A549 (cell line): ENCODE measurements around the gene PSMD6. TPM values are rescaled to one million over a fixed set of nuclear protein-coding genes. Genes with fewer than 3 reads are reported as not detected.

ENCODE experiments used
- ATAC-seq, 2 experiments: fragments of 200-7000 bp in 1 of 2; fragments of >200 bp in 1 of 2; cut with Nextera tagmentation in 1 of 2; cut with Tn5 transposase in 1 of 2; 3 replicates each; pipeline versions ENCODE4 v1.8.0 to v1.9.1; 2018 to 2020; ENCODE audit warnings: mild to moderate bottlenecking in 1 of 2, moderate library complexity in 1 of 2
- CTCF ChIA-PET: fragments of 300-600 bp; sonication (Branson Sonifier 250); formaldehyde crosslinking; extraction: SDS; loops from one replicate; lab custom pipeline; 2021; ENCODE audit warnings: antibody characterized with exemption, inconsistent platforms; lab: Yijun Ruan, JAX
- POLR2A ChIA-PET: fragments of 350-600 bp; formaldehyde crosslinking; extraction: SDS; loops from one replicate; lab custom pipeline; 2021; ENCODE audit warnings: antibody characterized with exemption, inconsistent platforms; lab: Yijun Ruan, JAX
- DNase-seq, 2 experiments: peaks; one replicate each; pipeline versions ENCODE4 v3.0.0 to v3.0.0-alpha.2; 2011 to 2016; ENCODE audit warnings: low read depth in 1 of 2, low spot score in 1 of 2
- FAIRE-seq: peaks from 2 replicates; lab custom pipeline; 2011; peaks lifted over from hg19 to GRCh38; lab: Jason Lieb, UNC
- H3K27ac ChIP-seq, 2 experiments: fragments of >200 bp; sonication (Bioruptor Twin); formaldehyde crosslinking; 3 replicates each; pipeline ENCODE4 v1.5.1; 2016 to 2017
- H3K4me1 ChIP-seq: fragments of >200 bp; sonication (Bioruptor Twin); formaldehyde crosslinking; 3 replicates; pipeline ENCODE4 v1.6.1; 2016
- H3K4me2 ChIP-seq: fragments of >200 bp; sonication (Bioruptor Twin); formaldehyde crosslinking; 3 replicates; pipeline ENCODE4 v1.6.1; 2016
- H3K4me3 ChIP-seq: fragments of >200 bp; sonication (Bioruptor Twin); formaldehyde crosslinking; 3 replicates; pipeline ENCODE4 v1.5.1; 2016
- H3K9me3 ChIP-seq: fragments of >200 bp; sonication (Bioruptor Twin); formaldehyde crosslinking; 3 replicates; pipeline ENCODE4 v1.6.1; 2016
- BCL3 ChIP-seq: fragments of >200 bp; sonication (Bioruptor Twin); formaldehyde crosslinking; IDR thresholded peaks from 3 replicates; pipeline ENCODE4 v1.6.1; 2016
- CEBPB ChIP-seq, 2 experiments: fragments of >200 bp in 1 of 2; sonication (Bioruptor Twin) in 1 of 2; formaldehyde crosslinking in 1 of 2; IDR thresholded peaks; 2 replicates each; pipeline ENCODE4 v1.6.1; 2012 to 2016
- CHD2 ChIP-seq: fragments of 150-350 bp; IDR thresholded peaks from 2 replicates; pipeline ENCODE4 v1.6.1; 2014; ENCODE audit warnings: low read length; ENCODE audit not compliant: partially characterized antibody
- CHD4 ChIP-seq: fragments of 200-600 bp; sonication (generic); IDR thresholded peaks from 2 replicates; pipeline ENCODE4 v1.6.1; 2016; ENCODE audit warnings: antibody characterized with exemption, mild to moderate bottlenecking, borderline replicate concordance
- CTCF ChIP-seq: fragments of >200 bp; sonication (Bioruptor Twin); formaldehyde crosslinking; IDR thresholded peaks from 3 replicates; pipeline ENCODE4 v1.5.1; 2016
- E2F6 ChIP-seq: IDR thresholded peaks from 2 replicates; pipeline ENCODE4 v1.6.1; 2012; ENCODE audit warnings: low read depth, borderline replicate concordance
- EHF ChIP-seq: fragments of 250-450 bp; sonication (Bioruptor Pico); IDR thresholded peaks from 2 replicates; pipeline ENCODE4 v1.5.0; 2020; ENCODE audit warnings: mild to moderate bottlenecking
- ELK1 ChIP-seq: fragments of 150-350 bp; IDR thresholded peaks from 2 replicates; pipeline ENCODE4 v1.6.1; 2014; ENCODE audit warnings: low read depth, mild to moderate bottlenecking, low read length
- EP300 ChIP-seq, 2 experiments: fragments of >200 bp; sonication (Bioruptor Twin); formaldehyde crosslinking; IDR thresholded peaks; 2 replicates in 1 of 2; 3 replicates in 1 of 2; pipeline ENCODE4 v1.6.1; 2016 to 2017
- ESRRA ChIP-seq: fragments of 150-350 bp; IDR thresholded peaks from 2 replicates; pipeline ENCODE4 v1.6.1; 2014; ENCODE audit warnings: mild to moderate bottlenecking, low read length, borderline replicate concordance
- FOSL2 ChIP-seq, 2 experiments: fragments of 450-650 bp in 1 of 2; fragments of >200 bp in 1 of 2; sonication (Bioruptor Twin) in 1 of 2; formaldehyde crosslinking; IDR thresholded peaks; 2 replicates each; pipeline versions ENCODE4 v1.5.0 to v1.6.1; 2016 to 2020; ENCODE audit warnings: mild to moderate bottlenecking in 1 of 2, moderate library complexity in 1 of 2
- FOXS1 ChIP-seq: fragments of 250-450 bp; sonication (Bioruptor Pico); IDR thresholded peaks from 2 replicates; pipeline ENCODE4 v1.5.0; 2020; ENCODE audit warnings: mild to moderate bottlenecking, moderate library complexity
- GATA3 ChIP-seq: IDR thresholded peaks from 2 replicates; pipeline ENCODE4 v1.6.1; 2012; ENCODE audit warnings: borderline replicate concordance
- HDAC2 ChIP-seq: fragments of 200-600 bp; sonication (generic); IDR thresholded peaks from 2 replicates; pipeline ENCODE4 v1.6.1; 2016
- HEYL ChIP-seq: fragments of 250-450 bp; sonication (Bioruptor Pico); IDR thresholded peaks from 2 replicates; pipeline ENCODE4 v1.8.0; 2021; ENCODE audit warnings: mild to moderate bottlenecking, moderate library complexity
- HOXA7 ChIP-seq: fragments of 250-450 bp; sonication (Bioruptor Pico); IDR thresholded peaks from 2 replicates; pipeline ENCODE4 v1.5.0; 2020; ENCODE audit warnings: mild to moderate bottlenecking, moderate library complexity
- JUNB ChIP-seq: fragments of >200 bp; sonication (Bioruptor Twin); formaldehyde crosslinking; IDR thresholded peaks from 2 replicates; pipeline ENCODE4 v1.6.1; 2016
- MAX ChIP-seq: IDR thresholded peaks from 2 replicates; pipeline ENCODE4 v1.6.1; 2012
- NR3C1 ChIP-seq: fragments of >200 bp; sonication (Bioruptor Twin); formaldehyde crosslinking; IDR thresholded peaks from 3 replicates; pipeline ENCODE4 v1.6.1; 2017
- PBX3 ChIP-seq: IDR thresholded peaks from 2 replicates; pipeline ENCODE4 v1.6.1; 2012
- POLR2A ChIP-seq: IDR thresholded peaks from 2 replicates; pipeline ENCODE4 v1.6.1; 2012; ENCODE audit warnings: mild to moderate bottlenecking, low read length
- POLR2AphosphoS2 ChIP-seq: conservative IDR thresholded peaks from 2 replicates; pipeline ENCODE4 v1.6.1; 2012; ENCODE audit warnings: low read length, improper control_type of control experiment, inconsistent platforms
- RCOR1 ChIP-seq: fragments of 150-350 bp; IDR thresholded peaks from 2 replicates; pipeline ENCODE4 v1.6.1; 2014; ENCODE audit warnings: antibody characterized with exemption, low read length, low read depth
- RFX5 ChIP-seq: fragments of 450-650 bp; IDR thresholded peaks from 2 replicates; pipeline ENCODE4 v1.7.1; 2014; ENCODE audit warnings: antibody characterized with exemption, mild to moderate bottlenecking, moderate library complexity
- SREBF2 ChIP-seq: fragments of 450-650 bp; IDR thresholded peaks from 2 replicates; pipeline ENCODE4 v1.6.1; 2014; ENCODE audit warnings: mild to moderate bottlenecking, moderate library complexity
- TP53 ChIP-seq: fragments of 250-450 bp; sonication (Bioruptor Pico); IDR thresholded peaks from 2 replicates; pipeline ENCODE4 v1.5.0; 2021; ENCODE audit warnings: mild to moderate bottlenecking, moderate library complexity
- ZFP36 ChIP-seq: fragments of 450-650 bp; IDR thresholded peaks from 2 replicates; pipeline ENCODE4 v1.6.1; 2014; ENCODE audit warnings: borderline replicate concordance; ENCODE audit not compliant: partially characterized antibody
- ZNF302 ChIP-seq: fragments of 250-450 bp; sonication (Bioruptor Pico); IDR thresholded peaks from 2 replicates; pipeline ENCODE4 v1.9.0; 2021; ENCODE audit warnings: inconsistent platforms, mild to moderate bottlenecking, moderate library complexity
- ZSCAN20 ChIP-seq: fragments of 250-450 bp; sonication (Bioruptor Pico); IDR thresholded peaks from 2 replicates; pipeline ENCODE4 v1.8.0; 2022; ENCODE audit warnings: mild to moderate bottlenecking, moderate library complexity
- WGBS: methylation state at CpG from one replicate; pipeline ENCODE4 v1.1.6; 2017; ENCODE audit errors: missing lambda C conversion rate; 5-methylcytosine and 5-hydroxymethylcytosine counted together
- polyA plus RNA-seq, 4 experiments: library from polyadenylated mRNA; depleted of rRNA in 3 of 4; stranded (reverse); fragments of >200 nt; fragmentation: RNase III in 1 of 4; extraction: RNeasy Plus Mini Kit Qiagen cat#74134 plus additional on column Dnase treatment in 1 of 4; gene quantifications; 2 replicates in 3 of 4; 3 replicates in 1 of 4; pipeline ENCODE4 v1.2.3, GENCODE V29; 2011 to 2017

PSMD6 gene
- polyA plus RNA-seq, 2 of the 4 experiments (the other 2 are of a cell fraction), result 76.8 to 117 TPM

- no peaks in the 10 kb centered on the region for H3K9me3 ChIP-seq
- TF ChIP-seq PBX3 (no peak), ZFP36 (no peak), ESRRA (no peak), BCL3 (no peak), CHD4 (no peak)
- TF ChIP-seq, all 56 proteins: peak for 0
- FAIRE-seq (no peak), ATAC-seq (no peak), DNase-seq (no peak)
- ChIA-PET POLR2A (no interaction called here), CTCF (interaction anchor here (1.9 to 3.3 kb wide), 3 partner anchors 8 to 202 kb away, joined by 5 to 15 read pairs (median 8); no protein-coding TSS in a partner anchor)
- peak overlapping the region; percentile 92 for H3K4me3 ChIP-seq
- 74% methylated on average over 6 of the region's 6 CpGs for WGBS
- H3K4me2 ChIP-seq, result peak overlapping the region; percentile 88
- peaks cover 10% of the 10 kb centered on the region; the same call in 2 of the 3 replicates for H3K4me1 ChIP-seq
- no peak overlapping the region; a peak in 1 of 6 replicates for H3K27ac ChIP-seq
These were observed 1.4 kb downstream of the PSMD6 start for GRCh38 chr3:64021922-64022321.

GRCh38 chr3:64019879-64020278, 3.4 kb downstream of the PSMD6 start:
- no peak overlapping the region for H3K4me3 ChIP-seq
- FAIRE-seq (no peak), ATAC-seq (no peak), DNase-seq (no peak)
- TF ChIP-seq JUNB, result no peak
- TF ChIP-seq GATA3, result no peak
- no peak for TF ChIP-seq MAX
- no peak for TF ChIP-seq NR3C1
- TF ChIP-seq RFX5, result no peak
- TF ChIP-seq EP300 (IDR thresholded peaks at IDR 0.05), result no peak
- no peak for TF ChIP-seq HDAC2
- no peak for TF ChIP-seq FOSL2 (IDR thresholded peaks at IDR 0.05)
- TF ChIP-seq FOSL2 (CRISPR knock-in tag; IDR thresholded peaks at IDR 0.05), result no peak
- no peak for TF ChIP-seq HOXA7 (CRISPR knock-in tag)
- TF ChIP-seq CEBPB (IDR thresholded peaks at IDR 0.05), result no peak
- no peak for TF ChIP-seq ZSCAN20 (CRISPR knock-in tag)
- no peak for TF ChIP-seq HEYL (CRISPR knock-in tag)
- TF ChIP-seq POLR2AphosphoS2, result no peak
- no peak for TF ChIP-seq CHD4
- TF ChIP-seq E2F6, result no peak
- no peak for TF ChIP-seq FOXS1 (CRISPR knock-in tag)
- TF ChIP-seq POLR2A, result no peak
- ChIA-PET CTCF (interaction anchor here (1.2 to 1.5 kb wide), 3 partner anchors 11 to 466 kb away, joined by 3 to 4 read pairs (median 3); no protein-coding TSS in a partner anchor), POLR2A (no interaction called here)
- 79% methylated on average over 2 of the region's 2 CpGs for WGBS
- H3K27ac ChIP-seq, result no peak overlapping the region
- peaks cover 10% of the 10 kb centered on the region; the same call in 2 of the 3 replicates for H3K4me1 ChIP-seq
- no peak overlapping the region for H3K4me2 ChIP-seq
- H3K9me3 ChIP-seq, result no peaks in the 10 kb centered on the region

- FAIRE-seq, result no peak
- Histone ChIP-seq H3K4me1 (peaks cover 10% of the 10 kb centered on the region; the same call in 2 of the 3 replicates), H3K27ac (no peak overlapping the region), H3K4me2 (no peak overlapping the region), H3K9me3 (no peaks in the 10 kb centered on the region), H3K4me3 (no peak overlapping the region)
- DNase-seq, result no peak
- TF ChIP-seq ELK1 (no peak), HDAC2 (no peak), CTCF (no peak), TP53 (CRISPR knock-in tag) (no peak), SREBF2 (no peak), CHD2 (no peak), ZNF302 (CRISPR knock-in tag) (no peak), RCOR1 (no peak), EHF (CRISPR knock-in tag) (no peak)
- ATAC-seq, result no peak
- POLR2A ChIA-PET, result no interaction called here
- CTCF ChIA-PET, result interaction anchor here (1.2 to 1.5 kb wide), 2 partner anchors 11 to 26 kb away, joined by 3 read pairs; no protein-coding TSS in a partner anchor
- WGBS, result 84% methylated on average over 3 of the region's 3 CpGs
These were observed 4.0 kb downstream of the PSMD6 start for GRCh38 chr3:64019271-64019670.
